IgD-negative memory B cell (primary cell): ENCODE results near the gene SART1. TPM values are rescaled to one million over a fixed set of nuclear protein-coding genes. Genes with fewer than 3 reads are reported as not detected.
"Not testable (repeated sequence)": the region's sequence is repeated elsewhere in the genome, so short reads cannot be mapped to it uniquely, and the experiment has no call there.

Source experiments
- H3K27ac Mint-ChIP-seq, 3 donors: one replicate each; pipeline ENCODE4 v1.8.0; 2020 to 2022; ENCODE audit warnings: mild to moderate bottlenecking in 3 of 3, mixed read lengths in 3 of 3, moderate library complexity in 1 of 3
- H3K27me3 Mint-ChIP-seq: one replicate; pipeline ENCODE4 v1.8.0; 2021; ENCODE audit warnings: mixed read lengths
- H3K36me3 Mint-ChIP-seq: one replicate; pipeline ENCODE4 v1.8.0; 2020; ENCODE audit warnings: mild to moderate bottlenecking, mixed read lengths
- H3K4me1 Mint-ChIP-seq, 3 donors: one replicate each; pipeline ENCODE4 v1.8.0; 2020 to 2022; ENCODE audit warnings: mixed read lengths in 3 of 3, mild to moderate bottlenecking in 1 of 3
- H3K4me3 Mint-ChIP-seq, 4 donors: one replicate each; pipeline ENCODE4 v1.8.0; 2020 to 2022; ENCODE audit warnings: mild to moderate bottlenecking in 4 of 4, mixed read lengths in 4 of 4, moderate library complexity in 3 of 4
- H3K9me3 Mint-ChIP-seq, 3 donors: one replicate each; pipeline ENCODE4 v1.8.0; 2020 to 2021; ENCODE audit warnings: mixed read lengths in 3 of 3, mild to moderate bottlenecking in 1 of 3
- polyA plus RNA-seq: library from polyadenylated mRNA; unstranded; fragments of 300-500 nt; fragmentation: Illumina TruSeq; gene quantifications from one replicate; pipeline ENCODE4 v1.2.3, GENCODE V29; 2021

SART1 gene
- polyA plus RNA-seq, 1 donor from 2014 or later, result 53.1 TPM

- Mint-ChIP-seq H3K4me3 (no peak overlapping the region), H3K27ac (no peak overlapping the region), H3K4me1 (peaks cover 6 to 9% (median 7%) of the 10 kb centered on the region in 3 donors), H3K27me3 (peaks cover 1% of the 10 kb centered on the region), H3K36me3 (no peaks in the 10 kb centered on the region), H3K9me3 (no peaks in the 10 kb centered on the region)
Measured at GRCh38 chr11:65945941-65946558, 15.5 kb upstream of the SART1 start.

- Mint-ChIP-seq H3K27ac (no peak overlapping the region), H3K27me3 (peaks cover 1% of the 10 kb centered on the region), H3K4me3 (no peak overlapping the region), H3K4me1 (peaks cover 0 to 4% (median under 1%) of the 10 kb centered on the region in 3 donors), H3K36me3 (no peaks in the 10 kb centered on the region), H3K9me3 (no peaks in the 10 kb centered on the region)
Measured at GRCh38 chr11:65946655-65947054, 14.9 kb upstream of the SART1 start.

GRCh38 chr11:65947133-65947532 lies 14.4 kb upstream of the SART1 start:
- Mint-ChIP-seq H3K27me3 (peaks cover 1% of the 10 kb centered on the region), H3K4me3 (no peak overlapping the region), H3K27ac (no peak overlapping the region), H3K36me3 (no peaks in the 10 kb centered on the region), H3K4me1 (peaks cover 0 to 4% (median 0%) of the 10 kb centered on the region in 3 donors), H3K9me3 (no peaks in the 10 kb centered on the region)

- Mint-ChIP-seq H3K36me3 (no peaks in the 10 kb centered on the region), H3K4me3 (peak overlapping the region in 2 of 4 donors; percentile 28 to 34), H3K4me1 (peaks cover 0 to 2% (median 0%) of the 10 kb centered on the region in 3 donors), H3K27ac (no peak overlapping the region), H3K9me3 (no peaks in the 10 kb centered on the region), H3K27me3 (peaks cover 1% of the 10 kb centered on the region)
Measured at GRCh38 chr11:65947603-65948125, 13.9 kb upstream of the SART1 start.

- not testable (repeated sequence) for H3K4me3 Mint-ChIP-seq, H3K27ac Mint-ChIP-seq, H3K36me3 Mint-ChIP-seq, H3K4me1 Mint-ChIP-seq, H3K9me3 Mint-ChIP-seq, H3K27me3 Mint-ChIP-seq
Measured at GRCh38 chr11:65950711-65951110, 10.8 kb upstream of the SART1 start.

GRCh38 chr11:65951641-65952040 lies 9.9 kb upstream of the SART1 start:
- not testable (repeated sequence) for H3K27me3 Mint-ChIP-seq, H3K36me3 Mint-ChIP-seq, H3K4me1 Mint-ChIP-seq, H3K27ac Mint-ChIP-seq, H3K9me3 Mint-ChIP-seq, H3K4me3 Mint-ChIP-seq

- Mint-ChIP-seq H3K4me1 (peaks cover 6 to 7% (median 7%) of the 10 kb centered on the region in 3 donors), H3K36me3 (no peaks in the 10 kb centered on the region), H3K9me3 (no peaks in the 10 kb centered on the region), H3K4me3 (no peak overlapping the region), H3K27ac (no peak overlapping the region), H3K27me3 (no peaks in the 10 kb centered on the region)
Measured at GRCh38 chr11:65952052-65952521, 9.4 kb upstream of the SART1 start.

GRCh38 chr11:65953471-65953870 lies 8.1 kb upstream of the SART1 start:
- no peak overlapping the region for H3K4me3 Mint-ChIP-seq
- H3K9me3 Mint-ChIP-seq, result no peaks in the 10 kb centered on the region
- H3K27me3 Mint-ChIP-seq, result no peaks in the 10 kb centered on the region
- H3K27ac Mint-ChIP-seq, result no peak overlapping the region
- H3K36me3 Mint-ChIP-seq, result no peaks in the 10 kb centered on the region
- peaks cover 9 to 13% (median 9%) of the 10 kb centered on the region in 3 donors for H3K4me1 Mint-ChIP-seq

- H3K4me3 Mint-ChIP-seq, result peak overlapping the region in 2 of 4 donors; percentile 15 to 55
Measured at GRCh38 chr11:65954771-65955170, 6.8 kb upstream of the SART1 start.

GRCh38 chr11:65958291-65958690 lies 3.2 kb upstream of the SART1 start:
- H3K4me3 Mint-ChIP-seq, result peak overlapping the region in 2 of 4 donors; percentile 35 to 55
- no peak overlapping the region for H3K27ac Mint-ChIP-seq
- no peaks in the 10 kb centered on the region for H3K27me3 Mint-ChIP-seq
- H3K9me3 Mint-ChIP-seq, result no peaks in the 10 kb centered on the region
- peaks cover 27 to 29% (median 28%) of the 10 kb centered on the region in 3 donors for H3K4me1 Mint-ChIP-seq
- no peaks in the 10 kb centered on the region for H3K36me3 Mint-ChIP-seq

More at GRCh38 chr11:65954771-65955170, 6.8 kb upstream of the SART1 start:
- Mint-ChIP-seq H3K27ac (peak overlapping the region in 1 of 3 donors; percentile 25), H3K9me3 (no peaks in the 10 kb centered on the region), H3K36me3 (no peaks in the 10 kb centered on the region), H3K27me3 (no peaks in the 10 kb centered on the region), H3K4me1 (peaks cover 9 to 13% (median 9%) of the 10 kb centered on the region in 3 donors)

- peaks cover 27 to 32% (median 29%) of the 10 kb centered on the region in 3 donors for H3K4me1 Mint-ChIP-seq
- H3K4me3 Mint-ChIP-seq, result peak overlapping the region in 2 of 4 donors; percentile 55 to 95
Measured at GRCh38 chr11:65958774-65959420, 2.6 kb upstream of the SART1 start.

GRCh38 chr11:65960824-65961266 lies 689 bp upstream of the SART1 start:
- peak overlapping the region; percentile 94 to 98 (median 97) for H3K27ac Mint-ChIP-seq
- H3K27me3 Mint-ChIP-seq, result no peaks in the 10 kb centered on the region
- no peaks in the 10 kb centered on the region for H3K9me3 Mint-ChIP-seq
- H3K4me3 Mint-ChIP-seq, result peak overlapping the region; percentile 95 to 99 (median 98)
- H3K4me1 Mint-ChIP-seq, result peaks cover 27 to 34% (median 29%) of the 10 kb centered on the region in 3 donors
- no peaks in the 10 kb centered on the region for H3K36me3 Mint-ChIP-seq

More at GRCh38 chr11:65958774-65959420, 2.6 kb upstream of the SART1 start:
- Mint-ChIP-seq H3K27me3 (no peaks in the 10 kb centered on the region), H3K36me3 (no peaks in the 10 kb centered on the region), H3K27ac (no peak overlapping the region), H3K9me3 (no peaks in the 10 kb centered on the region)

GRCh38 chr11:65962141-65962564 lies 619 bp downstream of the SART1 start:
- Mint-ChIP-seq H3K9me3 (no peaks in the 10 kb centered on the region), H3K4me1 (peaks cover 21 to 28% (median 22%) of the 10 kb centered on the region in 3 donors), H3K36me3 (peaks cover 1% of the 10 kb centered on the region), H3K27me3 (no peaks in the 10 kb centered on the region), H3K4me3 (peak overlapping the region; percentile 91 to 99 (median 96)), H3K27ac (peak overlapping the region; percentile 94 to 97 (median 95))

- no peaks in the 10 kb centered on the region for H3K9me3 Mint-ChIP-seq
- H3K27ac Mint-ChIP-seq, result no peak overlapping the region
- peaks cover 1% of the 10 kb centered on the region for H3K36me3 Mint-ChIP-seq
- H3K4me1 Mint-ChIP-seq, result peaks cover 18 to 24% (median 20%) of the 10 kb centered on the region in 3 donors
- H3K4me3 Mint-ChIP-seq, result peak overlapping the region in 1 of 4 donors; percentile 68
- H3K27me3 Mint-ChIP-seq, result no peaks in the 10 kb centered on the region
Measured at GRCh38 chr11:65964906-65965305, 3.4 kb downstream of the SART1 start.

GRCh38 chr11:65965986-65966762 lies 4.6 kb downstream of the SART1 start:
- H3K36me3 Mint-ChIP-seq, result peaks cover 5% of the 10 kb centered on the region
- no peaks in the 10 kb centered on the region for H3K27me3 Mint-ChIP-seq
- H3K4me3 Mint-ChIP-seq, result peak overlapping the region in 2 of 4 donors; percentile 41 to 46
- no peaks in the 10 kb centered on the region for H3K9me3 Mint-ChIP-seq
- no peak overlapping the region for H3K27ac Mint-ChIP-seq
- H3K4me1 Mint-ChIP-seq, result peaks cover 17 to 24% (median 18%) of the 10 kb centered on the region in 3 donors
